ENCODE data around the gene MAP2K5.

Gene MAP2K5

DNA sequence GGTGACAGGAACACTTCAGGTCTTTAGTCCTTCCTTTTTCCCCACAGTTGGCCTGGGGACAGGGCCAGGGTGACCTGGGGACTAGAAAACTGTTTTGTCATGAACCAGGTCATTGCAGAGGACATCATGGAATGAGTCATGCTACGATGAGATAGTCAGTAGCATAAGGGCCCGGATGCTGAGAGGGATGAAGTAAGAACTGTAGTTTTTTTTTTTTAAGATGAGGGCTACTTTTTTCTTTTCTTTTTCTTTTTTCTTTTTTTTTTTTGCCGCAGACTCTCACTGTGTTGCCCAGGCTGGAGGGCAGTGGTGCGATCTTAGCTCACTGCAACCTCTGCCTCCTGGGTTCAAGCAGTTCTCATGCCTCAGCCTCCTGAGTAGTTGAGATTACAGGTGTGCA, 8.0 kb downstream of the MAP2K5 start (continued):
- TF ChIP-seq REPIN1 (tag by site-specific recombination; IDR thresholded peaks at IDR 0.05; ENCODE audit: low read depth) (no peak), PRDM1 (tag by site-specific recombination; IDR thresholded peaks at IDR 0.05) (0 out of 2 replicates have a peak, but pooled peaks have one; percentile 6), ZNF664 (tag by site-specific recombination; IDR thresholded peaks at IDR 0.05) (no peak), ZNF140 (tag by site-specific recombination; IDR thresholded peaks at IDR 0.05) (no peak), OSR2 (tag by site-specific recombination; IDR thresholded peaks at IDR 0.05) (peak; percentile 39; the same call in 1 of the 2 replicates), ZNF596 (tag by site-specific recombination; IDR thresholded peaks at IDR 0.05) (no peak), ZNF558 (tag by site-specific recombination; IDR thresholded peaks at IDR 0.05) (no peak), GLI2 (tag by site-specific recombination; IDR thresholded peaks at IDR 0.05; ENCODE audit: borderline replicate concordance, low read depth) (no peak), ZNF214 (tag by site-specific recombination; IDR thresholded peaks at IDR 0.05; ENCODE audit: borderline replicate concordance) (no peak), ZNF23 (tag by site-specific recombination; IDR thresholded peaks at IDR 0.05; ENCODE audit: borderline replicate concordance) (no peak), ZNF514 (tag by site-specific recombination; IDR thresholded peaks at IDR 0.05) (no peak), ZNF791 (tag by site-specific recombination; IDR thresholded peaks at IDR 0.05) (no peak), ZNF354C (tag by site-specific recombination; IDR thresholded peaks at IDR 0.05; ENCODE audit: borderline replicate concordance, low read depth) (no peak), GLIS1 (tag by site-specific recombination; IDR thresholded peaks at IDR 0.05) (no peak), ZNF521 (tag by site-specific recombination; IDR thresholded peaks at IDR 0.05) (no peak), ZBTB8A (tag by site-specific recombination; IDR thresholded peaks at IDR 0.05) (no peak), ZNF658 (tag by site-specific recombination; IDR thresholded peaks at IDR 0.05) (no peak), ZNF416 (tag by site-specific recombination; IDR thresholded peaks at IDR 0.05) (no peak)
- TF ChIP-seq, protein P1, sequence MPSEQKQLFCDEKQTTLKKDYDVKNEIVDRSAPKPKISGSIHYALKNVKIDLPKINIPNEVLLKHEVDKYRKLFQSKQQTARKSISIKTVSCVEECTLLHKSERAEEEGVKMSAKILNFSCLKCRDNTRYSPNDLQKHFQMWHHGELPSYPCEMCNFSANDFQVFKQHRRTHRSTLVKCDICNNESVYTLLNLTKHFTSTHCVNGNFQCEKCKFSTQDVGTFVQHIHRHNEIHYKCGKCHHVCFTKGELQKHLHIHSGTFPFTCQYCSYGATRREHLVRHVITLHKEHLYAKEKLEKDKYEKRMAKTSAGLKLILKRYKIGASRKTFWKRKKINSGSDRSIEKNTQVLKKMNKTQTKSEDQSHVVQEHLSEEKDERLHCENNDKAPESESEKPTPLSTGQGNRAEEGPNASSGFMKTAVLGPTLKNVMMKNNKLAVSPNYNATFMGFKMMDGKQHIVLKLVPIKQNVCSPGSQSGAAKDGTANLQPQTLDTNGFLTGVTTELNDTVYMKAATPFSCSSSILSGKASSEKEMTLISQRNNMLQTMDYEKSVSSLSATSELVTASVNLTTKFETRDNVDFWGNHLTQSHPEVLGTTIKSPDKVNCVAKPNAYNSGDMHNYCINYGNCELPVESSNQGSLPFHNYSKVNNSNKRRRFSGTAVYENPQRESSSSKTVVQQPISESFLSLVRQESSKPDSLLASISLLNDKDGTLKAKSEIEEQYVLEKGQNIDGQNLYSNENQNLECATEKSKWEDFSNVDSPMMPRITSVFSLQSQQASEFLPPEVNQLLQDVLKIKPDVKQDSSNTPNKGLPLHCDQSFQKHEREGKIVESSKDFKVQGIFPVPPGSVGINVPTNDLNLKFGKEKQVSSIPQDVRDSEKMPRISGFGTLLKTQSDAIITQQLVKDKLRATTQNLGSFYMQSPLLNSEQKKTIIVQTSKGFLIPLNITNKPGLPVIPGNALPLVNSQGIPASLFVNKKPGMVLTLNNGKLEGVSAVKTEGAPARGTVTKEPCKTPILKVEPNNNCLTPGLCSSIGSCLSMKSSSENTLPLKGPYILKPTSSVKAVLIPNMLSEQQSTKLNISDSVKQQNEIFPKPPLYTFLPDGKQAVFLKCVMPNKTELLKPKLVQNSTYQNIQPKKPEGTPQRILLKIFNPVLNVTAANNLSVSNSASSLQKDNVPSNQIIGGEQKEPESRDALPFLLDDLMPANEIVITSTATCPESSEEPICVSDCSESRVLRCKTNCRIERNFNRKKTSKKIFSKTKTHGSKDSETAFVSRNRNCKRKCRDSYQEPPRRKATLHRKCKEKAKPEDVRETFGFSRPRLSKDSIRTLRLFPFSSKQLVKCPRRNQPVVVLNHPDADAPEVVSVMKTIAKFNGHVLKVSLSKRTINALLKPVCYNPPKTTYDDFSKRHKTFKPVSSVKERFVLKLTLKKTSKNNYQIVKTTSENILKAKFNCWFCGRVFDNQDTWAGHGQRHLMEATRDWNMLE (tag by site-specific recombination; conservative IDR thresholded peaks at IDR 0.05; ENCODE audit: low read depth), result no peak
- TF ChIP-seq, protein P2, sequence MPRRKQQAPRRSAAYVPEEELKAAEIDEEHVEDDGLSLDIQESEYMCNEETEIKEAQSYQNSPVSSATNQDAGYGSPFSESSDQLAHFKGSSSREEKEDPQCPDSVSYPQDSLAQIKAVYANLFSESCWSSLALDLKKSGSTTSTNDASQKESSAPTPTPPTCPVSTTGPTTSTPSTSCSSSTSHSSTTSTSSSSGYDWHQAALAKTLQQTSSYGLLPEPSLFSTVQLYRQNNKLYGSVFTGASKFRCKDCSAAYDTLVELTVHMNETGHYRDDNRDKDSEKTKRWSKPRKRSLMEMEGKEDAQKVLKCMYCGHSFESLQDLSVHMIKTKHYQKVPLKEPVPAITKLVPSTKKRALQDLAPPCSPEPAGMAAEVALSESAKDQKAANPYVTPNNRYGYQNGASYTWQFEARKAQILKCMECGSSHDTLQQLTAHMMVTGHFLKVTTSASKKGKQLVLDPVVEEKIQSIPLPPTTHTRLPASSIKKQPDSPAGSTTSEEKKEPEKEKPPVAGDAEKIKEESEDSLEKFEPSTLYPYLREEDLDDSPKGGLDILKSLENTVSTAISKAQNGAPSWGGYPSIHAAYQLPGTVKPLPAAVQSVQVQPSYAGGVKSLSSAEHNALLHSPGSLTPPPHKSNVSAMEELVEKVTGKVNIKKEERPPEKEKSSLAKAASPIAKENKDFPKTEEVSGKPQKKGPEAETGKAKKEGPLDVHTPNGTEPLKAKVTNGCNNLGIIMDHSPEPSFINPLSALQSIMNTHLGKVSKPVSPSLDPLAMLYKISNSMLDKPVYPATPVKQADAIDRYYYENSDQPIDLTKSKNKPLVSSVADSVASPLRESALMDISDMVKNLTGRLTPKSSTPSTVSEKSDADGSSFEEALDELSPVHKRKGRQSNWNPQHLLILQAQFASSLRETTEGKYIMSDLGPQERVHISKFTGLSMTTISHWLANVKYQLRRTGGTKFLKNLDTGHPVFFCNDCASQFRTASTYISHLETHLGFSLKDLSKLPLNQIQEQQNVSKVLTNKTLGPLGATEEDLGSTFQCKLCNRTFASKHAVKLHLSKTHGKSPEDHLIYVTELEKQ (tag by site-specific recombination; IDR thresholded peaks at IDR 0.05; ENCODE audit: borderline replicate concordance), result no peak
- TF ChIP-seq, protein P3, sequence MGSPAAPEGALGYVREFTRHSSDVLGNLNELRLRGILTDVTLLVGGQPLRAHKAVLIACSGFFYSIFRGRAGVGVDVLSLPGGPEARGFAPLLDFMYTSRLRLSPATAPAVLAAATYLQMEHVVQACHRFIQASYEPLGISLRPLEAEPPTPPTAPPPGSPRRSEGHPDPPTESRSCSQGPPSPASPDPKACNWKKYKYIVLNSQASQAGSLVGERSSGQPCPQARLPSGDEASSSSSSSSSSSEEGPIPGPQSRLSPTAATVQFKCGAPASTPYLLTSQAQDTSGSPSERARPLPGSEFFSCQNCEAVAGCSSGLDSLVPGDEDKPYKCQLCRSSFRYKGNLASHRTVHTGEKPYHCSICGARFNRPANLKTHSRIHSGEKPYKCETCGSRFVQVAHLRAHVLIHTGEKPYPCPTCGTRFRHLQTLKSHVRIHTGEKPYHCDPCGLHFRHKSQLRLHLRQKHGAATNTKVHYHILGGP (tag by site-specific recombination; IDR thresholded peaks at IDR 0.05), result no peak
- TF ChIP-seq, protein P4, sequence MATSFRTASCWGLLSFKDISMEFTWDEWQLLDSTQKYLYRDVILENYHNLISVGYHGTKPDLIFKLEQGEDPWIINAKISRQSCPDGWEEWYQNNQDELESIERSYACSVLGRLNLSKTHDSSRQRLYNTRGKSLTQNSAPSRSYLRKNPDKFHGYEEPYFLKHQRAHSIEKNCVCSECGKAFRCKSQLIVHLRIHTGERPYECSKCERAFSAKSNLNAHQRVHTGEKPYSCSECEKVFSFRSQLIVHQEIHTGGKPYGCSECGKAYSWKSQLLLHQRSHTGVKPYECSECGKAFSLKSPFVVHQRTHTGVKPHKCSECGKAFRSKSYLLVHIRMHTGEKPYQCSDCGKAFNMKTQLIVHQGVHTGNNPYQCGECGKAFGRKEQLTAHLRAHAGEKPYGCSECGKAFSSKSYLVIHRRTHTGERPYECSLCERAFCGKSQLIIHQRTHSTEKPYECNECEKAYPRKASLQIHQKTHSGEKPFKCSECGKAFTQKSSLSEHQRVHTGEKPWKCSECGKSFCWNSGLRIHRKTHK (tag by site-specific recombination; IDR thresholded peaks at IDR 0.05), result no peak
- TF ChIP-seq, protein P5, sequence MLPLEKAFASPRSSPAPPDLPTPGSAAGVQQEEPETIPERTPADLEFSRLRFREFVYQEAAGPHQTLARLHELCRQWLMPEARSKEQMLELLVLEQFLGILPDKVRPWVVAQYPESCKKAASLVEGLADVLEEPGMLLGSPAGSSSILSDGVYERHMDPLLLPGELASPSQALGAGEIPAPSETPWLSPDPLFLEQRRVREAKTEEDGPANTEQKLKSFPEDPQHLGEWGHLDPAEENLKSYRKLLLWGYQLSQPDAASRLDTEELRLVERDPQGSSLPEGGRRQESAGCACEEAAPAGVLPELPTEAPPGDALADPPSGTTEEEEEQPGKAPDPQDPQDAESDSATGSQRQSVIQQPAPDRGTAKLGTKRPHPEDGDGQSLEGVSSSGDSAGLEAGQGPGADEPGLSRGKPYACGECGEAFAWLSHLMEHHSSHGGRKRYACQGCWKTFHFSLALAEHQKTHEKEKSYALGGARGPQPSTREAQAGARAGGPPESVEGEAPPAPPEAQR (tag by site-specific recombination; IDR thresholded peaks at IDR 0.05), result no peak
- TF ChIP-seq, protein P6, sequence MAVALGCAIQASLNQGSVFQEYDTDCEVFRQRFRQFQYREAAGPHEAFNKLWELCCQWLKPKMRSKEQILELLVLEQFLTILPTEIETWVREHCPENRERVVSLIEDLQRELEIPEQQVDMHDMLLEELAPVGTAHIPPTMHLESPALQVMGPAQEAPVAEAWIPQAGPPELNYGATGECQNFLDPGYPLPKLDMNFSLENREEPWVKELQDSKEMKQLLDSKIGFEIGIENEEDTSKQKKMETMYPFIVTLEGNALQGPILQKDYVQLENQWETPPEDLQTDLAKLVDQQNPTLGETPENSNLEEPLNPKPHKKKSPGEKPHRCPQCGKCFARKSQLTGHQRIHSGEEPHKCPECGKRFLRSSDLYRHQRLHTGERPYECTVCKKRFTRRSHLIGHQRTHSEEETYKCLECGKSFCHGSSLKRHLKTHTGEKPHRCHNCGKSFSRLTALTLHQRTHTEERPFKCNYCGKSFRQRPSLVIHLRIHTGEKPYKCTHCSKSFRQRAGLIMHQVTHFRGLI (tag by site-specific recombination; IDR thresholded peaks at IDR 0.05), result no peak
